ENCODE measurements around the gene SH2B3. TPM values are rescaled to one million over a fixed set of nuclear protein-coding genes. Genes with fewer than 3 reads are reported as not detected.

Gene SH2B3
- total and polyA plus RNA-seq, 11 donors = 11.3 to 76.7 (median 40.2) TPM

DNA sequence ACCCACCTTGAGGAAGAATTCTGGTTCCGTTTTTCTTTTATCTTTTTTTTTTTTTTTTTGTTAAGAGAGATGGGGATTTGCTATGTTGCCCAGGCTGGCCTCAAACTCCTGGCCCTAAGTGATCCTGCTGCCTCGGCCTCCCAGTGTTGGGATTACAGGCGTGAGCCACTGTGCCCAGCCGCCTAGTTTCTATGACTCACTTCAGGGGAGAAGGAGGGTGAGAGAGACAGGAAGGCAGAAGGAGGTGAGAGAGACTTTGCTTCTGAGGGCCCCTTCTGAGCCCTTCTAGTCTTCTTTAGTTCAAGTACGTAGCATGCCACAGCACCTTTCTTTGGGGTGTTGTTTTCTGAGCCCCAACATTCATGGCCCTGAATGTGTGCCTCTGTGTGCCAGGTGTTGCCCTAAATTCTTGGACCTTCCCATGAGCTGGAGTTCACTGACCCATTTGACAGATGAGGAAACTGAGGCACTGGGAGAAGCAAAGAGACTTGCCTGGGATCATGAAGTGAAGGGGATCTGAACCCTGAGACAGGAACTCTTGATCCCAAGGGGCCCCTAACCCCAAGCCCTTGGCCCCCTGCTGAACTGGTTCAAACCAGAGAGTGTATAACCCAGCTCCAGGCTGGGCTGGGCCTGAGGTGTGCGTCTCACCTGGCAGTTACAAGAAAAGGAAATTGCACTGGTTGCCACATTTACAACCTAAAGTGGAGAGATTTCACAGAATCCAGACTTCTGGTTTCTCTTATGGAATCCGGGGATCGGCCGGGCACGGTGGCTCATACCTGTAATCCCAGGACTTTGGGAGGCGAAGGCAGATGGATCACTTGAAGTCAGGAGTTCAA is 20.8 kb downstream of the SH2B3 start:
- Histone ChIP-seq H3K4me1 (peaks cover 9 to 99% (median 84%) of the 10 kb centered on the region in 12 donors), H3K36me3 (peaks cover 0 to 43% (median 3%) of the 10 kb centered on the region in 9 donors), H3K9me3 (no peaks in the 10 kb centered on the region), H3K4me3 (peak overlapping the region in 2 of 12 donors; percentile 19 to 26), H3K27ac (peak overlapping the region; percentile 76 to 95 (median 90)), H3K27me3 (no peaks in the 10 kb centered on the region)
- ATAC-seq (no peak), DNase-seq (peak in 1 of 5 donors; percentile 11)
- WGBS, 4 donors = 81 to 87% (median 84%) methylated on average over 11 of the region's 11 CpGs
- no peak for TF ChIP-seq POLR2A (IDR thresholded peaks at IDR 0.05)
- TF ChIP-seq, protein P1, sequence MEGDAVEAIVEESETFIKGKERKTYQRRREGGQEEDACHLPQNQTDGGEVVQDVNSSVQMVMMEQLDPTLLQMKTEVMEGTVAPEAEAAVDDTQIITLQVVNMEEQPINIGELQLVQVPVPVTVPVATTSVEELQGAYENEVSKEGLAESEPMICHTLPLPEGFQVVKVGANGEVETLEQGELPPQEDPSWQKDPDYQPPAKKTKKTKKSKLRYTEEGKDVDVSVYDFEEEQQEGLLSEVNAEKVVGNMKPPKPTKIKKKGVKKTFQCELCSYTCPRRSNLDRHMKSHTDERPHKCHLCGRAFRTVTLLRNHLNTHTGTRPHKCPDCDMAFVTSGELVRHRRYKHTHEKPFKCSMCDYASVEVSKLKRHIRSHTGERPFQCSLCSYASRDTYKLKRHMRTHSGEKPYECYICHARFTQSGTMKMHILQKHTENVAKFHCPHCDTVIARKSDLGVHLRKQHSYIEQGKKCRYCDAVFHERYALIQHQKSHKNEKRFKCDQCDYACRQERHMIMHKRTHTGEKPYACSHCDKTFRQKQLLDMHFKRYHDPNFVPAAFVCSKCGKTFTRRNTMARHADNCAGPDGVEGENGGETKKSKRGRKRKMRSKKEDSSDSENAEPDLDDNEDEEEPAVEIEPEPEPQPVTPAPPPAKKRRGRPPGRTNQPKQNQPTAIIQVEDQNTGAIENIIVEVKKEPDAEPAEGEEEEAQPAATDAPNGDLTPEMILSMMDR (IDR thresholded peaks at IDR 0.05) = no peak
- intact Hi-C loops (cut with DNase I) = loop anchor here in 1 of 10 donors (2.0 kb wide), 1 partner anchor 14 kb away; no protein-coding TSS in a partner anchor

DNA sequence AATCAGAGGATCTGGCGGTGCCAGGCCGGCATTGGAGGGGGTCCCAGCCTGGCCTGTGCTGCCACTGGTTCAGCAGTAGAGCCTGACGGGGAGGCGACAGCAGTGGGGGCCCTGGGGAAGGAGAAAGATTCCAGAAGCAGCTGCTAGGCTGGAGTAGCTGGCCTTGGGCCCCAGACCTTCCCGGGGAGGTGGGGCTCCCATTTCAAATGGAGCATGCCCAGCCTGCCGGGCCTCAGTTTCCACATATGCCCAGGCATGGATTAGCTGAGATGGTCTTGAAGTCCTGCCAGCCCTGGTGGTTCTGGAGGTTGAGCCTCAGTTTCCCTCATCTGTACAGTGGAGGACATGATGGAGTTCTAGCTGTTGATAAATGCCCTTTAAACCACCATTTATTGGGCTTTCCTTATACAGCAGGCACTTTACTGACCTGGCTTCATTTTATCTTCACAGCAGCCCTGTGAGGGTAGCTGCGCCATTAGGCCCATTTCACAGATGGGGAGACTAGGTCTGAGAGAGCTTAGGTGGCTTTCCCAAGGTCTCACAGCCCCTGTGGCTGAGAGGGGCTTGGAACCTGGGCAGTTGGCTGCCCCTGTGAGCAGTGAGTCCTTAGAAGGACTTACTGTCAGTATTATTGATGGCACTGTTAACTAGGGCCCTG is 21.8 kb downstream of the SH2B3 start:
- no peaks in the 10 kb centered on the region for H3K9me3 ChIP-seq
- ATAC-seq = no peak
- TF ChIP-seq, protein P1 (IDR thresholded peaks at IDR 0.05) = no peak
- no peak for TF ChIP-seq POLR2A (IDR thresholded peaks at IDR 0.05)
- H3K27me3 ChIP-seq = no peaks in the 10 kb centered on the region
- H3K36me3 ChIP-seq = peaks cover 0 to 37% (median 0%) of the 10 kb centered on the region in 9 donors
- H3K27ac ChIP-seq = peak overlapping the region in 11 of 12 donors; percentile 75 to 95 (median 89)
- intact Hi-C loops (cut with DNase I) = loop anchor here in 2 of 10 donors (1.0 to 2.0 kb wide), 2 partner anchors 15 to 17 kb away; no protein-coding TSS in a partner anchor
- 74 to 85% (median 80%) methylated on average over 6 to 7 of the region's 7 CpGs for WGBS, 4 donors
- no peak overlapping the region for H3K4me3 ChIP-seq
- H3K4me1 ChIP-seq = peaks cover 12 to 100% (median 90%) of the 10 kb centered on the region in 12 donors
- peak in 1 of 5 donors; percentile 24 for DNase-seq

DNA sequence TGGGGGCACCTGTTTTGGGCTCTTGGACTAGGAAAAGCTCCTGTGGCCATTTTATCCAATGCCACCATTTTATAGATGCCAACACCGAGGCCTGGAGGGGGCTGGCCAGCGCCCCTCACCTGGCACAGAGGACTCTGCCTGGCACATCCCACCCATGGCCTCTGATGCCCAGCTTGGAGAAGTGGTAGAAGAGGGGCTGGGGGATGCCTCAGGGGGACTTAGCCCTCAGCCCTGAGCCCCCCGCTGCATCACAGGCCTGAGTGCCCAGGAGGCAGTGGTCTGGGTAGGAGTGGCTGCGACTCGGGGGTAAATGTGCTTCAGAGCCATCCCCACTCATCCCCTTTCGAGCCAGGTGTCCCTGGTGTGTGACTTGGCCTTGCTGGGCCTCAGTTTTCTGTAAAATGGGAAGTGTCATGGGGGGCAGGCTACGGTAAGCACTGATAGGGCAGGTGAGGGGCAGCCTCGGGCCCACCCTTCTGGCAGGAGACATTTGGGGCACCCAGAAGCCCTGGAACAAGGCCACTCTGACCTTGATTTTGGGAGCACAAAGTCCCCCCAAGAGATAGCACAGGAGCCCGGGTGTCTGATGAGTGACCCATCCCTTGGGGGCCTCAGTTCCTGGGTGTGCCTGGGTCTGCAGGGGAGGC is 22.5 kb downstream of the SH2B3 start:
- TF ChIP-seq POLR2A (IDR thresholded peaks at IDR 0.05) = no peak
- TF ChIP-seq, protein P1 (IDR thresholded peaks at IDR 0.05) = no peak
- H3K27me3 ChIP-seq = no peaks in the 10 kb centered on the region
- intact Hi-C loops (cut with DNase I) = loop anchor here in 1 of 10 donors (1.0 kb wide), 1 partner anchor 18 kb away; no protein-coding TSS in a partner anchor
- H3K36me3 ChIP-seq = peaks cover 0 to 39% (median 0%) of the 10 kb centered on the region in 9 donors
- H3K9me3 ChIP-seq = no peaks in the 10 kb centered on the region
- ATAC-seq (no peak), DNase-seq (peak in 2 of 5 donors; percentile 15 to 29)
- H3K4me3 ChIP-seq = no peak overlapping the region
- H3K4me1 ChIP-seq = peaks cover 12 to 100% (median 95%) of the 10 kb centered on the region in 12 donors
- 73 to 86% (median 77%) methylated on average over 7 to 9 of the region's 9 CpGs for WGBS, 4 donors
- H3K27ac ChIP-seq = peak overlapping the region in 11 of 12 donors; percentile 75 to 95 (median 89)

Measured in heart left ventricle (tissue), 16 donors.